ENCODE measurements around the gene ZNF276.

The ZNF276 gene

GRCh38 chr16:89738538-89739317 lies 17.4 kb downstream of the ZNF276 start:
- Histone ChIP-seq H3K36me3 (ENCODE audit: control insufficient read depth, insufficient read depth, low read length) (peaks cover 37% of the 10 kb centered on the region), H3K4me3 (replicated peaks; ENCODE audit: low read depth, low read length) (no peak overlapping the region), H3K27me3 (replicated peaks; ENCODE audit: control insufficient read depth, insufficient read depth, low read length) (no peaks in the 10 kb centered on the region)
- no peak for DNase-seq (ENCODE audit: extremely low read depth, insufficient read length)
- no peak for TF ChIP-seq CTCF (IDR thresholded peaks at IDR 0.05; ENCODE audit: insufficient read depth, low read length, poor library complexity, severe bottlenecking)

GRCh38 chr16:89739383-89739782 lies 18.0 kb downstream of the ZNF276 start:
- no peak for DNase-seq (ENCODE audit: extremely low read depth, insufficient read length)
- no peaks in the 10 kb centered on the region for H3K27me3 ChIP-seq (replicated peaks; ENCODE audit: control insufficient read depth, insufficient read depth, low read length)
- H3K4me3 ChIP-seq (replicated peaks; ENCODE audit: low read depth, low read length): no peak overlapping the region
- H3K36me3 ChIP-seq (ENCODE audit: control insufficient read depth, insufficient read depth, low read length): peaks cover 33% of the 10 kb centered on the region
- TF ChIP-seq CTCF (IDR thresholded peaks at IDR 0.05; ENCODE audit: insufficient read depth, low read length, poor library complexity, severe bottlenecking): no peak

- H3K4me3 ChIP-seq (replicated peaks; ENCODE audit: low read depth, low read length): no peak overlapping the region
- no peaks in the 10 kb centered on the region for H3K27me3 ChIP-seq (replicated peaks; ENCODE audit: control insufficient read depth, insufficient read depth, low read length)
- no peak for TF ChIP-seq CTCF (IDR thresholded peaks at IDR 0.05; ENCODE audit: insufficient read depth, low read length, poor library complexity, severe bottlenecking)
- no peak for DNase-seq (ENCODE audit: extremely low read depth, insufficient read length)
- peaks cover 39% of the 10 kb centered on the region for H3K36me3 ChIP-seq (ENCODE audit: control insufficient read depth, insufficient read depth, low read length)
Measured at GRCh38 chr16:89741342-89742014, 20.1 kb downstream of the ZNF276 start.

- no peaks in the 10 kb centered on the region for H3K27me3 ChIP-seq (replicated peaks; ENCODE audit: control insufficient read depth, insufficient read depth, low read length)
- H3K36me3 ChIP-seq (ENCODE audit: control insufficient read depth, insufficient read depth, low read length): peaks cover 37% of the 10 kb centered on the region
- DNase-seq (ENCODE audit: extremely low read depth, insufficient read length): no peak
- no peak overlapping the region for H3K4me3 ChIP-seq (replicated peaks; ENCODE audit: low read depth, low read length)
- no peak for TF ChIP-seq CTCF (IDR thresholded peaks at IDR 0.05; ENCODE audit: insufficient read depth, low read length, poor library complexity, severe bottlenecking)
Measured at GRCh38 chr16:89742948-89743347, 21.6 kb downstream of the ZNF276 start.

DNA sequence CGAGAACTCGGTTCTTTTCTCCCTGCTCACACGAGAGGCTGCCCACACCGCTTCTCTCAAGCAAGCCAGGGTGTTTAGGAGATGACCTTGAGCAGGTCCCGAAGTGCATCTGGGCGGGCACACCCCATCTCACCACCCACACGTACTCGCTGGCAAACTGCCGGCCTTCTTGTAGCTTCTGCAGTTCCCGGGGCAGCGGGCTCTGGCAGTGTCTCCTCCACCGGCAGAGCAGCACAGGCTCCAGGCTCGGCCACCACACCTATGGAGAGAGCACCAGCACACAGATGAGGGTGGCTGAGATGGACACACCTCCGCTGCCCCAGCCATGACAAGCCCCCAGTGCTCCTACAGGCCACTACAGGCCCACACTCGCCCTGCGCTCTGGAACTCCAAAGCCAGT lies 23.5 kb downstream of the ZNF276 start:
- Histone ChIP-seq H3K4me3 (replicated peaks; ENCODE audit: low read depth, low read length) (no peak overlapping the region), H3K36me3 (ENCODE audit: control insufficient read depth, insufficient read depth, low read length) (peaks cover 25% of the 10 kb centered on the region), H3K27me3 (replicated peaks; ENCODE audit: control insufficient read depth, insufficient read depth, low read length) (no peaks in the 10 kb centered on the region)
- DNase-seq (ENCODE audit: extremely low read depth, insufficient read length): no peak
- no peak for TF ChIP-seq CTCF (IDR thresholded peaks at IDR 0.05; ENCODE audit: insufficient read depth, low read length, poor library complexity, severe bottlenecking)

Measured in GM06990 (cell line).